NCI-H2196 treated with DMSO at 0.1 percent for 48 hours (cell line): ENCODE results near the gene PRPF38B.
A peak's percentile ranks its signal among the peaks of the same experiment; 100 is the strongest.
"Not testable (repeated sequence)": the region's sequence is repeated elsewhere in the genome, so short reads cannot be mapped to it uniquely, and the experiment has no call there.

Experiments used
- DNase-seq: peaks from one replicate; lab custom pipeline; 2025; ENCODE audit not compliant: unreplicated experiment; lab: John Stamatoyannopoulos, UW

Gene PRPF38B

GRCh38 chr1:108691942-108692723 is at the start of gene PRPF38B:
Gene PRPF38B, plus strand, starts transcription at chr1:108692310. Its CDS starts 282 bp downstream, at chr1:108692592.
- DNase-seq = peak; percentile 82

- peak; percentile 25 for DNase-seq
Observed at GRCh38 chr1:108643492-108644335, 48.4 kb upstream of the PRPF38B start.

- DNase-seq = no peak
Observed at GRCh38 chr1:108644984-108645383, 47.1 kb upstream of the PRPF38B start.

GRCh38 chr1:108645564-108646184 is 46.4 kb upstream of the PRPF38B start:
- DNase-seq = no peak

GRCh38 chr1:108646265-108646647 is 45.9 kb upstream of the PRPF38B start:
- no peak for DNase-seq

GRCh38 chr1:108646648-108647269 is 45.4 kb upstream of the PRPF38B start:
- DNase-seq = no peak

- DNase-seq = no peak
Observed at GRCh38 chr1:108653431-108654105, 38.5 kb upstream of the PRPF38B start.

- no peak for DNase-seq
Observed at GRCh38 chr1:108657356-108658080, 34.6 kb upstream of the PRPF38B start.

GRCh38 chr1:108661030-108661609 is 31.0 kb upstream of the PRPF38B start, which contains the start of gene HENMT1:
Gene HENMT1, minus strand, starts transcription at chr1:108661093. Its CDS starts 1,209 bp downstream, at chr1:108659884.
- DNase-seq = no peak

- DNase-seq = no peak
Observed at GRCh38 chr1:108663074-108663473, 29.0 kb upstream of the PRPF38B start.

- no peak for DNase-seq
Observed at GRCh38 chr1:108664481-108664880, 27.6 kb upstream of the PRPF38B start.

GRCh38 chr1:108665067-108665466 is 27.0 kb upstream of the PRPF38B start:
- no peak for DNase-seq

GRCh38 chr1:108665771-108666170 is 26.3 kb upstream of the PRPF38B start:
- no peak for DNase-seq

- DNase-seq = not testable (repeated sequence)
Observed at GRCh38 chr1:108667422-108667821, 24.7 kb upstream of the PRPF38B start.

GRCh38 chr1:108668777-108669176 is 23.3 kb upstream of the PRPF38B start:
- no peak for DNase-seq

GRCh38 chr1:108669679-108670078 is 22.4 kb upstream of the PRPF38B start:
- DNase-seq = no peak

- DNase-seq = no peak
Observed at GRCh38 chr1:108670131-108670773, 21.9 kb upstream of the PRPF38B start.

GRCh38 chr1:108671143-108671542 is 21.0 kb upstream of the PRPF38B start:
- DNase-seq = no peak

- no peak for DNase-seq
Observed at GRCh38 chr1:108678706-108679105, 13.4 kb upstream of the PRPF38B start.
